GM23338 (cell line): Measurements from ENCODE around the gene FASTK. TPM values are rescaled to one million over a fixed set of nuclear protein-coding genes. Genes with fewer than 3 reads are reported as not detected.

Experiments
- ATAC-seq: fragments of 200-7000 bp; cut with Tn5 transposase; 3 replicates; pipeline ENCODE4 v1.9.1; 2020
- DNase-seq: peaks from one replicate; pipeline ENCODE4 v3.0.0-alpha.2; 2015; ENCODE audit warnings: low spot score
- H2AFZ ChIP-seq: fragments of 200-600 bp; sonication (generic); 2 replicates; pipeline ENCODE4 v1.8.0; 2016; ENCODE audit warnings: antibody characterized with exemption, mild to moderate bottlenecking, moderate library complexity
- H3F3A ChIP-seq: fragments of 200-600 bp; sonication (generic); replicated peaks from 2 replicates; pipeline ENCODE4 v1.8.0; 2017; ENCODE audit warnings: antibody characterized with exemption, mixed run types, low read depth
- H3K27ac ChIP-seq: fragments of 200-600 bp; sonication (generic); 2 replicates; pipeline ENCODE4 v1.6.1; 2016; ENCODE audit warnings: low read depth
- H3K27me3 ChIP-seq: fragments of 200-600 bp; sonication (generic); 2 replicates; pipeline ENCODE4 v1.8.0; 2016; ENCODE audit warnings: mild to moderate bottlenecking, mixed run types, moderate library complexity; ENCODE audit not compliant: insufficient read depth
- H3K36me3 ChIP-seq: fragments of 200-600 bp; sonication (generic); 2 replicates; pipeline ENCODE4 v1.8.0; 2016; ENCODE audit warnings: mild to moderate bottlenecking; ENCODE audit not compliant: insufficient read depth
- H3K4me1 ChIP-seq: fragments of 200-600 bp; sonication (generic); 2 replicates; pipeline ENCODE4 v1.8.0; 2016; ENCODE audit warnings: mild to moderate bottlenecking, moderate library complexity; ENCODE audit not compliant: insufficient read depth
- H3K4me2 ChIP-seq: fragments of 200-600 bp; sonication (generic); 2 replicates; pipeline ENCODE4 v1.7.1; 2017; ENCODE audit warnings: mixed run types
- H3K4me3 ChIP-seq: fragments of 200-600 bp; sonication (generic); 2 replicates; pipeline ENCODE4 v1.6.1; 2016; ENCODE audit warnings: mixed run types
- H3K79me2 ChIP-seq: fragments of 200-600 bp; sonication (generic); replicated peaks from 2 replicates; pipeline ENCODE4 v1.8.0; 2017; ENCODE audit warnings: mild to moderate bottlenecking; ENCODE audit not compliant: insufficient read depth
- H3K9me2 ChIP-seq: fragments of 200-600 bp; sonication (generic); 2 replicates; pipeline ENCODE4 v1.8.0; 2017; ENCODE audit not compliant: insufficient read depth
- H4K20me1 ChIP-seq: fragments of 200-600 bp; sonication (generic); replicated peaks from 2 replicates; pipeline ENCODE4 v1.8.0; 2017; ENCODE audit warnings: mild to moderate bottlenecking; ENCODE audit not compliant: insufficient read depth
- H3K27ac Mint-ChIP-seq: 2 replicates; pipeline ENCODE4 v1.8.0; 2020; ENCODE audit warnings: inconsistent platforms, mild to moderate bottlenecking, moderate library complexity, mixed read lengths
- H3K27me3 Mint-ChIP-seq: 3 replicates; pipeline ENCODE4 v1.8.0; 2022; ENCODE audit warnings: low read depth, mild to moderate bottlenecking, moderate library complexity, mixed read lengths, inconsistent platforms; ENCODE audit not compliant: insufficient read depth, poor library complexity
- H3K36me3 Mint-ChIP-seq: 3 replicates; pipeline ENCODE4 v1.8.0; 2021; ENCODE audit warnings: low read depth, mild to moderate bottlenecking, inconsistent platforms, moderate library complexity, mixed read lengths
- H3K4me1 Mint-ChIP-seq: 3 replicates; pipeline ENCODE4 v1.8.0; 2020; ENCODE audit warnings: mild to moderate bottlenecking, inconsistent platforms, mixed read lengths
- H3K4me3 Mint-ChIP-seq: 3 replicates; pipeline ENCODE4 v1.8.0; 2021; ENCODE audit warnings: moderate library complexity, mild to moderate bottlenecking, inconsistent platforms, mixed read lengths
- H3K9me3 Mint-ChIP-seq: 3 replicates; pipeline ENCODE4 v1.8.0; 2020; ENCODE audit warnings: moderate library complexity, mild to moderate bottlenecking, inconsistent platforms, mixed read lengths
- CREB1 ChIP-seq: fragments of 250-450 bp; sonication (Bioruptor Pico); IDR thresholded peaks from 2 replicates; pipeline ENCODE4 v1.5.0; 2020; ENCODE audit warnings: low read depth, mild to moderate bottlenecking, moderate library complexity
- EZH2phosphoT487 ChIP-seq: fragments of 200-600 bp; sonication (generic); IDR thresholded peaks from one replicate; pipeline ENCODE4 v1.8.1; 2018; ENCODE audit warnings: antibody characterized with exemption; ENCODE audit not compliant: unreplicated experiment
- JUNB ChIP-seq: IDR thresholded peaks from one replicate; pipeline ENCODE4 v1.6.1; 2016; ENCODE audit warnings: antibody characterized with exemption; ENCODE audit not compliant: unreplicated experiment
- NANOG ChIP-seq: IDR thresholded peaks from 2 replicates; pipeline ENCODE4 v1.6.1; 2016; ENCODE audit warnings: antibody characterized with exemption, borderline replicate concordance
- POLR2AphosphoS5 ChIP-seq: IDR thresholded peaks from 2 replicates; pipeline ENCODE4 v1.6.1; 2016; ENCODE audit warnings: antibody characterized with exemption, low read depth
- STAT1 ChIP-seq: IDR thresholded peaks from one replicate; pipeline ENCODE4 v1.6.1; 2016; ENCODE audit warnings: antibody characterized with exemption; ENCODE audit not compliant: unreplicated experiment
- ZNF114 ChIP-seq: fragments of 250-450 bp; sonication (Bioruptor Pico); IDR thresholded peaks from 2 replicates; pipeline ENCODE4 v1.5.0; 2020; ENCODE audit warnings: mild to moderate bottlenecking, moderate library complexity
- polyA plus RNA-seq: library from polyadenylated mRNA; unstranded; fragments of >200 nt; fragmentation: Nextera tagmentation; extraction: Ambion mirVana; gene quantifications from 2 replicates; pipeline ENCODE4 v1.2.1, GENCODE V29; 2016
- total RNA-seq: library from RNA; depleted of rRNA; stranded (reverse); fragments of >200 nt; shearing (Covaris generic); gene quantifications from 2 replicates; pipeline ENCODE4 v1.2.3, GENCODE V29; 2014
- TF ChIP-seq, protein P1 (sequence below): IDR thresholded peaks from 2 replicates; pipeline ENCODE4 v1.6.1; 2016; ENCODE audit warnings: antibody characterized with exemption
- TF ChIP-seq, protein P2 (sequence below), 2 experiments: fragments of 200-600 bp in 1 of 2; sonication (generic) in 1 of 2; conservative IDR thresholded peaks; 2 replicates each; pipeline versions ENCODE4 v1.5.1 to v1.6.1; 2016 to 2017; ENCODE audit warnings: antibody characterized with exemption in 2 of 2, low read depth in 2 of 2, mild to moderate bottlenecking in 2 of 2, moderate library complexity in 1 of 2
- TF ChIP-seq, protein P3 (sequence below): fragments of 250-450 bp; sonication (Bioruptor Pico); IDR thresholded peaks from 2 replicates; pipeline ENCODE4 v1.5.0; 2020; ENCODE audit warnings: mild to moderate bottlenecking, moderate library complexity

FASTK gene
- total and polyA plus RNA-seq, 2 experiments from 2014 or later: 37.4 to 57.4 TPM

DNA sequence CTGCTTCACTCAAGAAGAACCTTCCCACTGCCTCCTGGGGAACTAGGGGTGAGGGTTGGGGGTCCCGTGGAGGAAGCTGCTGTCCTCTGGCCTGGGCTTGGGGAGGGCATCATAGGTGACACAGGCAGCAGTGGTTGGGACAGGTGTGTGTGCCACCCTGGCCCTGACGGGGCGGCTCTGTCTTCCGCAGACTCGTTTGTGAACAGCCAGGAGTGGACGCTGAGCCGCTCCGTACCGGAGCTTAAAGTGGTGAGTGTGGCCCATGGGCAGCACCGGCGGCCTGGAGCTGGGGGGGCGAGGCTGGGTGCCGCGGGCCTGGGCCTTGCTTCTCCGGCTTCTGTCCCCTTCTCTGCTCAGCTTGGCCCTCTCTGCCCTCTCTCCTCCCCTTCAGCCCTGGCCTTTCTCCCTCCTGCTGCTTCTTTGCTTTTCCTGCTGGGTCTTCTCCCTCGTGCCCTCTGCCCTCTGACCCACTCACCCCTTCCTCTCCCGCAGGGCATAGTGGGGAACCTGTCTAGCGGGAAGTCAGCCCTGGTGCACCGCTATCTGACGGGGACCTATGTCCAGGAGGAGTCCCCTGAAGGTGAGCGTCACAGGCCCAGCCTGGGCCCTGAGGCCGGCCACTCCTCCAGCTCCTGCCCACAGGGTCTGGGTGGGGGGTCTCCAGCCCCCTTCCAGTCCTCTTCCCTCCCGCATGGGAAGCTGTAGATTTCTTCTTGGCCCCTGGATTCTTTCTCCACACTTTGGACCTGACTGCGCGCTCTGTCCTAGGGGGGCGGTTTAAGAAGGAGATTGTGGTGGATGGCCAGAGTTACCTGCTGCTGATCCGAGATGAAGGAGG, 36.2 kb upstream of the FASTK start:
- peaks cover 24% of the 10 kb centered on the region for H3K4me1 Mint-ChIP-seq
- no peaks in the 10 kb centered on the region for H3K9me3 Mint-ChIP-seq
- Histone ChIP-seq H3F3A (peaks cover 10% of the 10 kb centered on the region), H3K27ac (no peak overlapping the region), H3K9me2 (no peaks in the 10 kb centered on the region), H3K4me2 (no peak overlapping the region), H3K27me3 (peaks cover 23% of the 10 kb centered on the region), H4K20me1 (peaks cover 40% of the 10 kb centered on the region), H3K36me3 (no peaks in the 10 kb centered on the region), H3K79me2 (peaks cover 10% of the 10 kb centered on the region), H2AFZ (no peak overlapping the region), H3K4me1 (peaks cover 18% of the 10 kb centered on the region), H3K4me3 (no peak overlapping the region)
- H3K36me3 Mint-ChIP-seq: peaks cover 26% of the 10 kb centered on the region
- no peak overlapping the region for H3K27ac Mint-ChIP-seq
- DNase-seq (no peak), ATAC-seq (no peak)
- peaks cover 26% of the 10 kb centered on the region for H3K27me3 Mint-ChIP-seq
- H3K4me3 Mint-ChIP-seq: no peak overlapping the region
- no peak for TF ChIP-seq ZNF114 (CRISPR knock-in tag)
- TF ChIP-seq STAT1: no peak
- no peak for TF ChIP-seq EZH2phosphoT487
- TF ChIP-seq POLR2AphosphoS5: no peak
- TF ChIP-seq NANOG: no peak
- TF ChIP-seq, protein P1, sequence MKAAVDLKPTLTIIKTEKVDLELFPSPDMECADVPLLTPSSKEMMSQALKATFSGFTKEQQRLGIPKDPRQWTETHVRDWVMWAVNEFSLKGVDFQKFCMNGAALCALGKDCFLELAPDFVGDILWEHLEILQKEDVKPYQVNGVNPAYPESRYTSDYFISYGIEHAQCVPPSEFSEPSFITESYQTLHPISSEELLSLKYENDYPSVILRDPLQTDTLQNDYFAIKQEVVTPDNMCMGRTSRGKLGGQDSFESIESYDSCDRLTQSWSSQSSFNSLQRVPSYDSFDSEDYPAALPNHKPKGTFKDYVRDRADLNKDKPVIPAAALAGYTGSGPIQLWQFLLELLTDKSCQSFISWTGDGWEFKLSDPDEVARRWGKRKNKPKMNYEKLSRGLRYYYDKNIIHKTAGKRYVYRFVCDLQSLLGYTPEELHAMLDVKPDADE: no peak
- no peak for TF ChIP-seq CREB1 (CRISPR knock-in tag)
- TF ChIP-seq, protein P2, sequence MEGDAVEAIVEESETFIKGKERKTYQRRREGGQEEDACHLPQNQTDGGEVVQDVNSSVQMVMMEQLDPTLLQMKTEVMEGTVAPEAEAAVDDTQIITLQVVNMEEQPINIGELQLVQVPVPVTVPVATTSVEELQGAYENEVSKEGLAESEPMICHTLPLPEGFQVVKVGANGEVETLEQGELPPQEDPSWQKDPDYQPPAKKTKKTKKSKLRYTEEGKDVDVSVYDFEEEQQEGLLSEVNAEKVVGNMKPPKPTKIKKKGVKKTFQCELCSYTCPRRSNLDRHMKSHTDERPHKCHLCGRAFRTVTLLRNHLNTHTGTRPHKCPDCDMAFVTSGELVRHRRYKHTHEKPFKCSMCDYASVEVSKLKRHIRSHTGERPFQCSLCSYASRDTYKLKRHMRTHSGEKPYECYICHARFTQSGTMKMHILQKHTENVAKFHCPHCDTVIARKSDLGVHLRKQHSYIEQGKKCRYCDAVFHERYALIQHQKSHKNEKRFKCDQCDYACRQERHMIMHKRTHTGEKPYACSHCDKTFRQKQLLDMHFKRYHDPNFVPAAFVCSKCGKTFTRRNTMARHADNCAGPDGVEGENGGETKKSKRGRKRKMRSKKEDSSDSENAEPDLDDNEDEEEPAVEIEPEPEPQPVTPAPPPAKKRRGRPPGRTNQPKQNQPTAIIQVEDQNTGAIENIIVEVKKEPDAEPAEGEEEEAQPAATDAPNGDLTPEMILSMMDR (conservative IDR thresholded peaks at IDR 0.05; ENCODE audit: low read depth in 2 of 2): no peak
- no peak for TF ChIP-seq JUNB

DNA sequence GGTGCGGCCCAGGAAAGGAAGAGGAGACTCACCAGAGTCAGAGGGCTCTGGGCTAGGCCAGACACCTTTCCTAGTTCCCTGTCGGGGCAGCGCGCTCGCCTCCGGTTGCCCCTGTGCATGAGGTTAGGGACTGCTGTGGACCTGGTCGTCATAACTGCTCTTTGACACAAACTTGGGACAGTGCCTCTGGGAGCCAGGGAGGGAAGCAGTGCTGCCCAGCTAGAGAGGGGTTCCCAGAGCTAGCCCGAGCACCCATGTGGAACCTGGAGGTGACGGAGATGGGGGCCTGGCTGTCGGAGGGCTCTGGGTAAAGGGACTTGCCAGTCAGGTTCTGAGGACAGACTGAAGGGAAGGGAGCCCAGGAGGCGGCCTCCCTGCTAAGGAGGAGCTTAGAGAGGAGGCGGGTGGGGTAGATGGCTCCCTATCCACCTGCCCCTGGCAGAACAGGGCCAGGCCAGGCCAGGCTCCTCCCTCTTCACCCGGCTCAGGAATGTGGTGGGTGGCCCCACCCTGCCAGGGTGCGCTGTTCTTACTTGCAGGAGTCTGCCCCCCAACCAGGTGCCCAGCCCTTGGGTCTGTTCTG, 35.3 kb upstream of the FASTK start:
- TF ChIP-seq CREB1 (CRISPR knock-in tag): no peak
- no peak for TF ChIP-seq JUNB
- TF ChIP-seq, protein P3, sequence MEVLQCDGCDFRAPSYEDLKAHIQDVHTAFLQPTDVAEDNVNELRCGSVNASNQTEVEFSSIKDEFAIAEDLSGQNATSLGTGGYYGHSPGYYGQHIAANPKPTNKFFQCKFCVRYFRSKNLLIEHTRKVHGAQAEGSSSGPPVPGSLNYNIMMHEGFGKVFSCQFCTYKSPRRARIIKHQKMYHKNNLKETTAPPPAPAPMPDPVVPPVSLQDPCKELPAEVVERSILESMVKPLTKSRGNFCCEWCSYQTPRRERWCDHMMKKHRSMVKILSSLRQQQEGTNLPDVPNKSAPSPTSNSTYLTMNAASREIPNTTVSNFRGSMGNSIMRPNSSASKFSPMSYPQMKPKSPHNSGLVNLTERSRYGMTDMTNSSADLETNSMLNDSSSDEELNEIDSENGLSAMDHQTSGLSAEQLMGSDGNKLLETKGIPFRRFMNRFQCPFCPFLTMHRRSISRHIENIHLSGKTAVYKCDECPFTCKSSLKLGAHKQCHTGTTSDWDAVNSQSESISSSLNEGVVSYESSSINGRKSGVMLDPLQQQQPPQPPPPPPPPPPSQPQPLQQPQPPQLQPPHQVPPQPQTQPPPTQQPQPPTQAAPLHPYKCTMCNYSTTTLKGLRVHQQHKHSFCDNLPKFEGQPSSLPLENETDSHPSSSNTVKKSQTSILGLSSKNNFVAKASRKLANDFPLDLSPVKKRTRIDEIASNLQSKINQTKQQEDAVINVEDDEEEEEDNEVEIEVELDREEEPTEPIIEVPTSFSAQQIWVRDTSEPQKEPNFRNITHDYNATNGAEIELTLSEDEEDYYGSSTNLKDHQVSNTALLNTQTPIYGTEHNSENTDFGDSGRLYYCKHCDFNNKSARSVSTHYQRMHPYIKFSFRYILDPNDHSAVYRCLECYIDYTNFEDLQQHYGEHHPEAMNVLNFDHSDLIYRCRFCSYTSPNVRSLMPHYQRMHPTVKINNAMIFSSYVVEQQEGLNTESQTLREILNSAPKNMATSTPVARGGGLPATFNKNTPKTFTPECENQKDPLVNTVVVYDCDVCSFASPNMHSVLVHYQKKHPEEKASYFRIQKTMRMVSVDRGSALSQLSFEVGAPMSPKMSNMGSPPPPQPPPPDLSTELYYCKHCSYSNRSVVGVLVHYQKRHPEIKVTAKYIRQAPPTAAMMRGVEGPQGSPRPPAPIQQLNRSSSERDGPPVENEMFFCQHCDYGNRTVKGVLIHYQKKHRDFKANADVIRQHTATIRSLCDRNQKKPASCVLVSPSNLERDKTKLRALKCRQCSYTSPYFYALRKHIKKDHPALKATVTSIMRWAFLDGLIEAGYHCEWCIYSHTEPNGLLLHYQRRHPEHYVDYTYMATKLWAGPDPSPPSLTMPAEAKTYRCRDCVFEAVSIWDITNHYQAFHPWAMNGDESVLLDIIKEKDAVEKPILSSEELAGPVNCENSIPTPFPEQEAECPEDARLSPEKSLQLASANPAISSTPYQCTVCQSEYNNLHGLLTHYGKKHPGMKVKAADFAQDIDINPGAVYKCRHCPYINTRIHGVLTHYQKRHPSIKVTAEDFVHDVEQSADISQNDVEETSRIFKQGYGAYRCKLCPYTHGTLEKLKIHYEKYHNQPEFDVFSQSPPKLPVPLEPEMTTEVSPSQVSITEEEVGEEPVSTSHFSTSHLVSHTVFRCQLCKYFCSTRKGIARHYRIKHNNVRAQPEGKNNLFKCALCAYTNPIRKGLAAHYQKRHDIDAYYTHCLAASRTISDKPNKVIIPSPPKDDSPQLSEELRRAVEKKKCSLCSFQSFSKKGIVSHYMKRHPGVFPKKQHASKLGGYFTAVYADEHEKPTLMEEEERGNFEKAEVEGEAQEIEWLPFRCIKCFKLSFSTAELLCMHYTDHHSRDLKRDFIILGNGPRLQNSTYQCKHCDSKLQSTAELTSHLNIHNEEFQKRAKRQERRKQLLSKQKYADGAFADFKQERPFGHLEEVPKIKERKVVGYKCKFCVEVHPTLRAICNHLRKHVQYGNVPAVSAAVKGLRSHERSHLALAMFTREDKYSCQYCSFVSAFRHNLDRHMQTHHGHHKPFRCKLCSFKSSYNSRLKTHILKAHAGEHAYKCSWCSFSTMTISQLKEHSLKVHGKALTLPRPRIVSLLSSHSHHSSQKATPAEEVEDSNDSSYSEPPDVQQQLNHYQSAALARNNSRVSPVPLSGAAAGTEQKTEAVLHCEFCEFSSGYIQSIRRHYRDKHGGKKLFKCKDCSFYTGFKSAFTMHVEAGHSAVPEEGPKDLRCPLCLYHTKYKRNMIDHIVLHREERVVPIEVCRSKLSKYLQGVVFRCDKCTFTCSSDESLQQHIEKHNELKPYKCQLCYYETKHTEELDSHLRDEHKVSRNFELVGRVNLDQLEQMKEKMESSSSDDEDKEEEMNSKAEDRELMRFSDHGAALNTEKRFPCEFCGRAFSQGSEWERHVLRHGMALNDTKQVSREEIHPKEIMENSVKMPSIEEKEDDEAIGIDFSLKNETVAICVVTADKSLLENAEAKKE (CRISPR knock-in tag): no peak
- TF ChIP-seq EZH2phosphoT487: no peak
- no peak for TF ChIP-seq NANOG
- Histone ChIP-seq H4K20me1 (peaks cover 47% of the 10 kb centered on the region), H3K27ac (no peak overlapping the region), H3K79me2 (peaks cover 13% of the 10 kb centered on the region), H3K9me2 (no peaks in the 10 kb centered on the region), H3K4me2 (peak overlapping the region; percentile 81), H2AFZ (no peak overlapping the region), H3F3A (peaks cover 10% of the 10 kb centered on the region), H3K4me3 (peak overlapping the region; percentile 57), H3K4me1 (peaks cover 18% of the 10 kb centered on the region), H3K27me3 (peaks cover 25% of the 10 kb centered on the region), H3K36me3 (no peaks in the 10 kb centered on the region)
- Mint-ChIP-seq H3K36me3 (peaks cover 18% of the 10 kb centered on the region), H3K27me3 (peaks cover 26% of the 10 kb centered on the region), H3K4me3 (peak overlapping the region; percentile 72), H3K9me3 (no peaks in the 10 kb centered on the region), H3K27ac (no peak overlapping the region), H3K4me1 (peaks cover 20% of the 10 kb centered on the region)
- ATAC-seq (peak; percentile 15), DNase-seq (peak; percentile 63)
